ENCODE data around the gene TMX2.

- TF ChIP-seq EP300 (IDR thresholded peaks at IDR 0.05) (no peak), CTCF (IDR thresholded peaks at IDR 0.05) (no peak)
These were observed 64.3 kb downstream of the TMX2 start for GRCh38 chr11:57776577-57777210.

All from gastroesophageal sphincter (tissue), 3 donors.